Astrocyte (in vitro differentiated cells and primary cell): ENCODE data around the gene PALM3. TPM values are rescaled to one million over a fixed set of nuclear protein-coding genes. Genes with fewer than 3 reads are reported as not detected.

ENCODE experiments used
- DNase-seq: peaks from one replicate; pipeline ENCODE4 v3.0.0-alpha.2; 2010; ENCODE audit warnings: low read depth
- FAIRE-seq: peaks from 2 replicates; lab custom pipeline; 2011; peaks lifted over from hg19 to GRCh38; lab: Jason Lieb, UNC
- H2AFZ ChIP-seq: 2 replicates; pipeline ENCODE4 v1.6.0; 2012; ENCODE audit warnings: low read depth, low read length, inconsistent platforms
- H3K27ac ChIP-seq: 2 replicates; pipeline ENCODE4 v1.5.1; 2011; ENCODE audit warnings: low read depth, low read length, inconsistent platforms
- H3K27me3 ChIP-seq: 2 replicates; pipeline ENCODE4 v1.6.0; 2011; ENCODE audit warnings: low read length, inconsistent platforms; ENCODE audit not compliant: insufficient read depth
- H3K36me3 ChIP-seq: 2 replicates; pipeline ENCODE4 v1.5.1; 2011; ENCODE audit warnings: low read length, inconsistent platforms; ENCODE audit not compliant: insufficient read depth
- H3K4me1 ChIP-seq: 2 replicates; pipeline ENCODE4 v1.5.1; 2011; ENCODE audit warnings: low read length, inconsistent platforms; ENCODE audit not compliant: insufficient read depth
- H3K4me2 ChIP-seq: 2 replicates; pipeline ENCODE4 v1.6.0; 2012; ENCODE audit warnings: low read length, inconsistent platforms
- H3K4me3 ChIP-seq: 2 replicates; pipeline ENCODE4 v1.5.1; 2011; ENCODE audit warnings: low read depth, mild to moderate bottlenecking, low read length, inconsistent platforms; ENCODE audit not compliant: insufficient read depth
- H3K79me2 ChIP-seq: 2 replicates; pipeline ENCODE4 v1.6.0; 2012; ENCODE audit warnings: mild to moderate bottlenecking, low read length, inconsistent platforms; ENCODE audit not compliant: insufficient read depth
- H3K9ac ChIP-seq: 2 replicates; pipeline ENCODE4 v1.6.0; 2012; ENCODE audit warnings: mild to moderate bottlenecking, low read length, inconsistent platforms
- H3K9me3 ChIP-seq: 2 replicates; pipeline ENCODE4 v1.5.1; 2012; ENCODE audit warnings: low read depth, mild to moderate bottlenecking, low read length, inconsistent platforms; ENCODE audit not compliant: insufficient read depth
- H4K20me1 ChIP-seq: 2 replicates; pipeline ENCODE4 v1.6.0; 2012; ENCODE audit warnings: low read length, inconsistent platforms; ENCODE audit not compliant: insufficient read depth
- H3K27ac Mint-ChIP-seq: one replicate; pipeline ENCODE4 v1.8.0; 2021; ENCODE audit warnings: mild to moderate bottlenecking, mixed read lengths; ENCODE audit not compliant: unreplicated experiment
- H3K27me3 Mint-ChIP-seq: one replicate; pipeline ENCODE4 v1.8.0; 2021; ENCODE audit warnings: low read depth, mixed read lengths; ENCODE audit not compliant: unreplicated experiment
- H3K36me3 Mint-ChIP-seq: one replicate; pipeline ENCODE4 v1.8.0; 2021; ENCODE audit warnings: low read depth, mixed read lengths; ENCODE audit not compliant: unreplicated experiment
- H3K4me1 Mint-ChIP-seq: one replicate; pipeline ENCODE4 v1.8.0; 2021; ENCODE audit warnings: low read depth, mixed read lengths; ENCODE audit not compliant: unreplicated experiment
- H3K4me3 Mint-ChIP-seq: one replicate; pipeline ENCODE4 v1.8.0; 2021; ENCODE audit warnings: mild to moderate bottlenecking, moderate library complexity, mixed read lengths; ENCODE audit not compliant: unreplicated experiment
- H3K9me3 Mint-ChIP-seq: one replicate; pipeline ENCODE4 v1.8.0; 2021; ENCODE audit warnings: mild to moderate bottlenecking, mixed read lengths; ENCODE audit not compliant: unreplicated experiment
- CTCF ChIP-seq: IDR thresholded peaks from 2 replicates; pipeline ENCODE4 v1.5.1; 2011; ENCODE audit warnings: low read depth, mild to moderate bottlenecking, inconsistent platforms, low read length, moderate library complexity; ENCODE audit not compliant: insufficient read depth
- EZH2 ChIP-seq: IDR thresholded peaks from 2 replicates; pipeline ENCODE4 v1.6.1; 2012; ENCODE audit warnings: mild to moderate bottlenecking, low read length, inconsistent platforms; ENCODE audit not compliant: insufficient read depth
- total RNA-seq: library from RNA; stranded (reverse); gene quantifications from 2 replicates; pipeline ENCODE4 v1.2.1, GENCODE V29; 2021

PALM3 gene
- total RNA-seq, 1 donor from 2014 or later, result 1.6 TPM

GRCh38 chr19:14091081-14091812 lies 29.4 kb upstream of the PALM3 start:
- Histone ChIP-seq H3K4me2 (peak overlapping the region; percentile 93), H3K4me3 (peak overlapping the region; percentile 66), H3K4me1 (peaks cover 13% of the 10 kb centered on the region), H4K20me1 (peaks cover 11% of the 10 kb centered on the region), H2AFZ (peak overlapping the region; percentile 61), H3K9me3 (peaks cover 7% of the 10 kb centered on the region), H3K36me3 (peaks cover 6% of the 10 kb centered on the region), H3K27ac (peak overlapping the region; percentile 6), H3K9ac (peak overlapping the region; percentile 70), H3K79me2 (no peaks in the 10 kb centered on the region), H3K27me3 (no peaks in the 10 kb centered on the region)
- Mint-ChIP-seq H3K4me3 (peak overlapping the region; percentile 98), H3K4me1 (peaks cover 5% of the 10 kb centered on the region), H3K27me3 (no peaks in the 10 kb centered on the region), H3K9me3 (peaks cover 9% of the 10 kb centered on the region), H3K36me3 (peaks cover 18% of the 10 kb centered on the region), H3K27ac (peak overlapping the region; percentile 93)
- FAIRE-seq (no peak), DNase-seq (peak; percentile 55)
- TF ChIP-seq CTCF (no peak), EZH2 (no peak)

- no peak for FAIRE-seq
- TF ChIP-seq EZH2 (no peak), CTCF (no peak)
Observed at GRCh38 chr19:14090509-14091080, 28.7 kb upstream of the PALM3 start, which contains the start of gene SAMD1. Gene SAMD1 (minus strand): TSS chr19:14090751.

More at GRCh38 chr19:14090509-14091080, 28.7 kb upstream of the PALM3 start, which contains the start of gene SAMD1:
- peaks cover 7% of the 10 kb centered on the region for H3K9me3 ChIP-seq
- H3K36me3 Mint-ChIP-seq, result peaks cover 18% of the 10 kb centered on the region
- H3K27me3 ChIP-seq, result no peaks in the 10 kb centered on the region
- peak within 1 kb of the TSS; percentile 98 for H3K4me3 Mint-ChIP-seq
- peak within 1 kb of the TSS; percentile 93 for H3K27ac Mint-ChIP-seq
- H3K4me1 ChIP-seq, result peaks cover 13% of the 10 kb centered on the region
- peak within 1 kb of the TSS; percentile 93 for H3K4me2 ChIP-seq
- peaks cover 5% of the 10 kb centered on the region for H3K4me1 Mint-ChIP-seq
- H3K27ac ChIP-seq, result peak within 1 kb of the TSS; percentile 6
- peaks cover 9% of the 10 kb centered on the region for H3K9me3 Mint-ChIP-seq
- no peaks in the 10 kb centered on the region for H3K79me2 ChIP-seq
- no peaks in the 10 kb centered on the region for H3K27me3 Mint-ChIP-seq
- peak within 1 kb of the TSS; percentile 70 for H3K9ac ChIP-seq
- H3K36me3 ChIP-seq, result peaks cover 6% of the 10 kb centered on the region
- peaks cover 11% of the 10 kb centered on the region for H4K20me1 ChIP-seq
- peak; percentile 72 for DNase-seq
- H3K4me3 ChIP-seq, result peak within 1 kb of the TSS; percentile 66
- peak within 1 kb of the TSS; percentile 61 for H2AFZ ChIP-seq
